Activated gamma-delta T cell (primary cell): ENCODE measurements around the gene SLC25A30.
"Not testable (repeated sequence)": the region's sequence is repeated elsewhere in the genome, so short reads cannot be mapped to it uniquely, and the experiment has no call there.

ENCODE experiments used
- DNase-seq: peaks from one replicate; lab custom pipeline; 2025; lab: John Stamatoyannopoulos, UW

Gene SLC25A30

GRCh38 chr13:45391926-45392325 lies 26.2 kb downstream of the SLC25A30 start:
- no peak for DNase-seq

GRCh38 chr13:45391128-45391527 lies 27.0 kb downstream of the SLC25A30 start:
- DNase-seq = not testable (repeated sequence)

GRCh38 chr13:45390348-45390747 lies 27.8 kb downstream of the SLC25A30 start:
- DNase-seq = not testable (repeated sequence)

GRCh38 chr13:45388664-45389063 lies 29.5 kb downstream of the SLC25A30 start:
- no peak for DNase-seq

- not testable (repeated sequence) for DNase-seq
Observed at GRCh38 chr13:45386892-45387575, 31.1 kb downstream of the SLC25A30 start.

GRCh38 chr13:45385907-45386553 lies 32.1 kb downstream of the SLC25A30 start:
- no peak for DNase-seq

GRCh38 chr13:45385320-45385719 lies 32.9 kb downstream of the SLC25A30 start:
- no peak for DNase-seq

- DNase-seq = no peak
Observed at GRCh38 chr13:45384474-45385174, 33.5 kb downstream of the SLC25A30 start.

GRCh38 chr13:45382739-45383138 lies 35.4 kb downstream of the SLC25A30 start:
- DNase-seq = not testable (repeated sequence)

- DNase-seq = no peak
Observed at GRCh38 chr13:45381196-45381595, 37.0 kb downstream of the SLC25A30 start.

- DNase-seq = not testable (repeated sequence)
Observed at GRCh38 chr13:45380708-45381107, 37.5 kb downstream of the SLC25A30 start.

- DNase-seq = not testable (repeated sequence)
Observed at GRCh38 chr13:45379516-45379915, 38.7 kb downstream of the SLC25A30 start.

GRCh38 chr13:45378786-45379185 lies 39.4 kb downstream of the SLC25A30 start:
- not testable (repeated sequence) for DNase-seq

- DNase-seq = not testable (repeated sequence)
Observed at GRCh38 chr13:45377314-45377713, 40.9 kb downstream of the SLC25A30 start.

- DNase-seq = not testable (repeated sequence)
Observed at GRCh38 chr13:45376651-45377050, 41.5 kb downstream of the SLC25A30 start.

GRCh38 chr13:45374917-45375316 lies 43.3 kb downstream of the SLC25A30 start:
- DNase-seq = no peak

- DNase-seq = no peak
Observed at GRCh38 chr13:45373162-45373547, 45.0 kb downstream of the SLC25A30 start.

- no peak for DNase-seq
Observed at GRCh38 chr13:45372189-45373161, 45.7 kb downstream of the SLC25A30 start.

GRCh38 chr13:45370922-45371406 lies 47.2 kb downstream of the SLC25A30 start:
- peak; percentile 16 for DNase-seq

GRCh38 chr13:45369116-45369515 lies 49.1 kb downstream of the SLC25A30 start:
- no peak for DNase-seq

- DNase-seq = no peak
Observed at GRCh38 chr13:45368571-45368970, 49.6 kb downstream of the SLC25A30 start.
